GM20431 (cell line): ENCODE data around the gene UBE3A.
"Not testable (repeated sequence)": the region's sequence is repeated elsewhere in the genome, so short reads cannot be mapped to it uniquely, and the experiment has no call there.

Experiments used
- in situ Hi-C: fragments of 300-500 bp; cut with MseI, MboI; formaldehyde crosslinking; loops from one replicate; pipeline ENCODE4 v1.15.0; 2020; ENCODE audit warnings: low sequenced_read_pairs; ENCODE audit not compliant: unreplicated experiment

Gene UBE3A

GRCh38 chr15:25438601-25439368 is at the start of gene UBE3A:
TSS of gene UBE3A (minus strand) at chr15:25439024. CDS start at chr15:25409107, 29,917 bp downstream.
- in situ Hi-C loops = no loop called here

- in situ Hi-C loops = loop anchor here (25.0 kb wide), 1 partner anchor 100 kb away; no protein-coding TSS in a partner anchor
These were observed 48.5 kb upstream of the UBE3A start for GRCh38 chr15:25487226-25487884.

GRCh38 chr15:25486051-25486450 is 47.2 kb upstream of the UBE3A start:
- in situ Hi-C loops = loop anchor here (25.0 kb wide), 1 partner anchor 101 kb away; no protein-coding TSS in a partner anchor

- in situ Hi-C loops = loop anchor here (25.0 kb wide), 1 partner anchor 106 kb away; no protein-coding TSS in a partner anchor
These were observed 42.5 kb upstream of the UBE3A start for GRCh38 chr15:25481208-25481859.

GRCh38 chr15:25478313-25478712 is 39.5 kb upstream of the UBE3A start:
- in situ Hi-C loops = loop anchor here (25.0 kb wide), 1 partner anchor 109 kb away; no protein-coding TSS in a partner anchor

GRCh38 chr15:25477816-25478215 is 39.0 kb upstream of the UBE3A start:
- in situ Hi-C loops = loop anchor here (25.0 kb wide), 1 partner anchor 109 kb away; no protein-coding TSS in a partner anchor

- in situ Hi-C loops = no loop called here
These were observed 35.4 kb upstream of the UBE3A start for GRCh38 chr15:25474251-25474650.

- in situ Hi-C loops = no loop called here
These were observed 31.4 kb upstream of the UBE3A start for GRCh38 chr15:25470230-25470629.

GRCh38 chr15:25469377-25469776 is 30.6 kb upstream of the UBE3A start:
- in situ Hi-C loops = no loop called here

GRCh38 chr15:25468611-25469010 is 29.8 kb upstream of the UBE3A start:
- in situ Hi-C loops = no loop called here

GRCh38 chr15:25465835-25466234 is 27.0 kb upstream of the UBE3A start:
- in situ Hi-C loops = no loop called here

- in situ Hi-C loops = no loop called here
These were observed 26.0 kb upstream of the UBE3A start for GRCh38 chr15:25464784-25465183.

- in situ Hi-C loops = no loop called here
These were observed 25.6 kb upstream of the UBE3A start for GRCh38 chr15:25464383-25464782.

- in situ Hi-C loops = no loop called here
These were observed 17.4 kb upstream of the UBE3A start for GRCh38 chr15:25456196-25456595.

- in situ Hi-C loops = no loop called here
These were observed 16.4 kb upstream of the UBE3A start for GRCh38 chr15:25455226-25455625.

- in situ Hi-C loops = no loop called here
These were observed 15.9 kb upstream of the UBE3A start for GRCh38 chr15:25454771-25455170.

- in situ Hi-C loops = not testable (repeated sequence)
These were observed 14.4 kb upstream of the UBE3A start for GRCh38 chr15:25453246-25453645.

GRCh38 chr15:25451501-25451900 is 12.7 kb upstream of the UBE3A start:
- in situ Hi-C loops = no loop called here

GRCh38 chr15:25450163-25450562 is 11.3 kb upstream of the UBE3A start:
- in situ Hi-C loops = no loop called here

- in situ Hi-C loops = no loop called here
These were observed 7.3 kb upstream of the UBE3A start for GRCh38 chr15:25446076-25446475.

GRCh38 chr15:25445412-25445811 is 6.6 kb upstream of the UBE3A start:
- in situ Hi-C loops = no loop called here
